Measurements from ENCODE around the gene TAX1BP3.

Gene TAX1BP3

GRCh38 chr17:3626831-3627768, 41.3 kb downstream of the TAX1BP3 start:
- H3K4me3 ChIP-seq (ENCODE audit: low read depth, low read length), result no peak overlapping the region
- no peak for DNase-seq

GRCh38 chr17:3622977-3623594, 45.3 kb downstream of the TAX1BP3 start:
- Histone ChIP-seq H3K4me1 (no peaks in the 10 kb centered on the region), H3K9me3 (no peaks in the 10 kb centered on the region), H3K27me3 (no peaks in the 10 kb centered on the region), H3K36me3 (peaks cover 3% of the 10 kb centered on the region; the same call in 1 of the 2 replicates), H3K4me3 (ENCODE audit: low read depth, low read length) (no peak overlapping the region)
- TF ChIP-seq CTCF (IDR thresholded peaks at IDR 0.05; ENCODE audit: low read depth, low read length), result no peak
- DNase-seq, result no peak

More at GRCh38 chr17:3626831-3627768, 41.3 kb downstream of the TAX1BP3 start:
- Histone ChIP-seq H3K4me1 (no peaks in the 10 kb centered on the region), H3K27me3 (no peaks in the 10 kb centered on the region), H3K36me3 (peaks cover 3% of the 10 kb centered on the region; the same call in 1 of the 2 replicates), H3K9me3 (no peaks in the 10 kb centered on the region)
- TF ChIP-seq CTCF (IDR thresholded peaks at IDR 0.05; ENCODE audit: low read depth, low read length), result no peak

- peaks cover 3% of the 10 kb centered on the region; the same call in 1 of the 2 replicates for H3K36me3 ChIP-seq
- no peaks in the 10 kb centered on the region for H3K9me3 ChIP-seq
- H3K4me3 ChIP-seq (ENCODE audit: low read depth, low read length), result no peak overlapping the region
- no peaks in the 10 kb centered on the region for H3K4me1 ChIP-seq
- no peak for TF ChIP-seq CTCF (IDR thresholded peaks at IDR 0.05; ENCODE audit: low read depth, low read length)
- H3K27me3 ChIP-seq, result no peaks in the 10 kb centered on the region
- DNase-seq, result no peak
Measured at GRCh38 chr17:3621146-3621720, 47.1 kb downstream of the TAX1BP3 start.

- no peak for DNase-seq
- no peak for TF ChIP-seq CTCF (IDR thresholded peaks at IDR 0.05; ENCODE audit: low read depth, low read length)
- Histone ChIP-seq H3K9me3 (no peaks in the 10 kb centered on the region), H3K36me3 (no peaks in the 10 kb centered on the region), H3K4me1 (no peaks in the 10 kb centered on the region), H3K27me3 (no peaks in the 10 kb centered on the region), H3K4me3 (ENCODE audit: low read depth, low read length) (no peak overlapping the region)
Measured at GRCh38 chr17:3615160-3615870, 53.1 kb downstream of the TAX1BP3 start.

GRCh38 chr17:3613124-3613523, 55.3 kb downstream of the TAX1BP3 start:
- Histone ChIP-seq H3K4me3 (ENCODE audit: low read depth, low read length) (no peak overlapping the region), H3K4me1 (no peaks in the 10 kb centered on the region), H3K9me3 (no peaks in the 10 kb centered on the region), H3K27me3 (no peaks in the 10 kb centered on the region), H3K36me3 (no peaks in the 10 kb centered on the region)
- TF ChIP-seq CTCF (IDR thresholded peaks at IDR 0.05; ENCODE audit: low read depth, low read length), result no peak
- no peak for DNase-seq
